HG02588 (cell line): ENCODE measurements around the gene ARMC6.

ENCODE experiments used
- ATAC-seq: cut with Tn5 transposase; IDR thresholded peaks from one replicate; pipeline ENCODE4 v1.9.1; 2021; ENCODE audit warnings: mild to moderate bottlenecking, moderate library complexity; ENCODE audit not compliant: unreplicated experiment

ARMC6 gene

GRCh38 chr19:19054315-19054938 is 21.0 kb downstream of the ARMC6 start:
- ATAC-seq = no peak

GRCh38 chr19:19054939-19055440 is 21.6 kb downstream of the ARMC6 start:
- no peak for ATAC-seq

- ATAC-seq = no peak
Observed at GRCh38 chr19:19055701-19056100, 22.3 kb downstream of the ARMC6 start.

DNA sequence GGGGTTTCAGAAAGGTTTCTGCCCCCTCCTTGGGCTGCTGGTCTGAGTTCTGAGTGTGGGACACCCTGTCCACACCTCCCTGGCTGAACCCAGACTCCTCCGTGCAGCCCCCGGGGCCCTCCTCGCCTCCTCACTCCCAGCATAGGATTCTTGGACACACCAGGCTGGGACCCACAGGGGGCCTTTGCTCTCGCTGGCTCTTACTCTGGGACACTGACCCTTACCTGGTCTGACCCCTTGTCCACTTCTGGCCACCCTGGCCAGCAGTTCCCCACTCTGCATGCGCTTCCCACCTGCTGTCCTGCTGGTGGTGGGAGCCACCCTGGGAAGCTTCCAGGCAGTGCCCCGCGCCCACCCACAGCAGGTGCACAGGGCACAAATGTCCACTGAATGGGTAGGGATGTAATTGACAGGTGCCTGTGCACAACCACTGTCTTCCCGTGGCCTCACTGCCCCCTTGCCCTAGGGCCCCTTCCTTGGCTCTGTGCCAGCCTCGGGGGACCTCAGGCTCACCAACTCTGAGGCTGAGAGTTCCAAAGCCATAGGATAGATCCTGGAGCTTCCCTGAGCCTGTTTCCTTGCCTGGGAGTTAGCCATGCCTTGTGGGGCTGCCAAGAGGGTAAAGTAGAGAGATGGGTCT is 23.4 kb downstream of the ARMC6 start:
- ATAC-seq = no peak

DNA sequence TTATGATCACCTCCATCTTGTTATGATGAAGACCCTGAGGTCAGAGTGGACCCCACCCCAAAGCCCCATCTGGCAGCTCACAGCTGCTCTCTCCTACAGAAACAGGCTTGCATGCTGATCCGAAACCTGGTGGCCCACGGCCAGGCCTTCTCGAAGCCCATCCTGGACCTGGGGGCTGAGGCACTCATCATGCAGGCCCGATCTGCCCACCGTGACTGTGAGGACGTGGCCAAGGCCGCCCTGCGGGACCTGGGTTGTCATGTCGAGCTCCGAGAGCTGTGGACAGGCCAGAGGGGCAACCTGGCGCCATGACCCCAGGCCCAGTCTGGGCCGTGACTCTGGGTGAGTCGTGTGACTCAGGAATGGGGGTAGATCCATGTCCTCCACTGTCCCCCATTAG is 23.9 kb downstream of the ARMC6 start:
- ATAC-seq = no peak

- ATAC-seq = no peak
Observed at GRCh38 chr19:19057720-19058119, 24.3 kb downstream of the ARMC6 start.

DNA sequence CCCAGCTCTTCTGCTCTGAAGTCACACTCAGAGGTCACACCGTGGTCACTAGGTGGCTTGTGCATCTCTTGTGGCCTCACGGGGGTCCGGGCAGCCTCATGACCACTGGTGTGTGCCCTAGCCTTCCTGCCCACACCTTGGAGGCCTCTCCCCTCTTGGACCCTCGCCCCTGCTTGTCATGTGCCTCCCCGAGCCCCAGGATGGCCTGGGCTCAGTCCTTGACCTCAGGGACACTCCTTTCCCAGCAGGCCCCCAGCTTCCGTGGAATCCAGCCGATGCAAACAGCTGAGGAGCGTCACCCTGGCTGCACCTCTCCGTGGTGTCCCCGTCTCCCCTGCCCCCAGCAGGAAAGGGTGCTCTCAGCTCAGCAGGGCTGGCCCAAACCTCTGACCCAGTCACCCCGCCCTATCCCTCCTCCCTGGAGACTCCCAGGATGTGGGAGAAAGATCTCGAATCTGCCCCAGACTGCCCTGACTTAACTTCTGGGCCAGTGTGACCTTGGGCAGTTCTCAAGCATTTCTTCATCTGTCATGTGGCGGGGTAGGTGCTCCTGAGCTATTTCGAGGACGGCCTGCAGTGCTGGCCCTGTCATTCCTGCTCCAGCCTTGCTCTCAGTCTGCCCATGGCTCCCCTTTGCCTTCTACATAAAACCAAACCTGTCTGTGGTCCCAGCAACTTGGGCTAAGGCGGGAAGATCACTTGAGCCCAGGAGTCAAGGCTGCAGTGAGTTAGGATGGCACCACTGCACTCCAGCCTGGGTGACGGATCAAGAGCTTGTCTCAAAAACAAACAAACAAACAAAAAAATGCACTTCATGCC is 25.8 kb downstream of the ARMC6 start:
- ATAC-seq = no peak

DNA sequence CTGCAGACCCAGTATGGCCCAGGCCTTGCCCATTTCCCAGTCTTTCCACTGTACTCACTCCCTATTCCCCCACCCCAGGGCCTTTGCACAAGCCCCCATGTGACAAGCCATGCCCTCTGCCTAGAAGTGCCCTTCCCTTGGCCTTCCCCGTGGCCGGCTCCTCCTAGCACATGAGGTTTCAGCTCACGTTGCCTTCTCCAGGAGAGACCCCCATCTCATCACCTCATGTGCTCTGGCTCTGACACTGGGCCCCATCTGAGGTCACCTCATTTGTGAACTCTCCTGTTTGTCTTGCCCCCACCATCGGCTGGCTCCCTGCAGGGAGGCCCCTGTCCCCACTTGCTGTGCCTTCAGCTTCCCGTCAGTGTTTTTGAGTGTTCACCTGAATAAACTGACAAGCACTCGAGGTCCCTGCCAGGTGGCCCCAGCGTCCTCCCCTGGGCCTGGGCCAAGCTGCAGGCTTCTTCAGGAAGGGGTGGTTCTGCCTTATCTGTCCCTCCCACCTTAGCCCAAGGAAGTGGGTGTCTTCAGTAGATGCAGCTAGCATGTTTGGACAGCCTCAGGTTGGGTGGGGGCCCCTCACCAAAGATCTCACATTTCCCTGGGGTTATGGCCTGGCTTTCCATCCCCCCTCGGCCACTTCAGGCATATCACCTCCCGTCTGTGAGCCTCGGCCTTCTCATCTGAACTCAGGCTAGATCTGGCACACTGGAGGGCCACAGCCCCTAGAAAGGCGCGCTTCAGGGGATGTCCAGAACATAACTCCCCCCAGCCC is 26.6 kb downstream of the ARMC6 start:
- no peak for ATAC-seq

- ATAC-seq = no peak
Observed at GRCh38 chr19:19061506-19061905, 28.1 kb downstream of the ARMC6 start.

- no peak for ATAC-seq
Observed at GRCh38 chr19:19062454-19063182, 29.2 kb downstream of the ARMC6 start.

GRCh38 chr19:19063183-19064097 is 30.0 kb downstream of the ARMC6 start, which contains the start of gene SLC25A42:
TSS of gene SLC25A42 (plus strand) at chr19:19063994. CDS start at chr19:19096125, 32,131 bp downstream.
- ATAC-seq = peak; percentile 89

DNA sequence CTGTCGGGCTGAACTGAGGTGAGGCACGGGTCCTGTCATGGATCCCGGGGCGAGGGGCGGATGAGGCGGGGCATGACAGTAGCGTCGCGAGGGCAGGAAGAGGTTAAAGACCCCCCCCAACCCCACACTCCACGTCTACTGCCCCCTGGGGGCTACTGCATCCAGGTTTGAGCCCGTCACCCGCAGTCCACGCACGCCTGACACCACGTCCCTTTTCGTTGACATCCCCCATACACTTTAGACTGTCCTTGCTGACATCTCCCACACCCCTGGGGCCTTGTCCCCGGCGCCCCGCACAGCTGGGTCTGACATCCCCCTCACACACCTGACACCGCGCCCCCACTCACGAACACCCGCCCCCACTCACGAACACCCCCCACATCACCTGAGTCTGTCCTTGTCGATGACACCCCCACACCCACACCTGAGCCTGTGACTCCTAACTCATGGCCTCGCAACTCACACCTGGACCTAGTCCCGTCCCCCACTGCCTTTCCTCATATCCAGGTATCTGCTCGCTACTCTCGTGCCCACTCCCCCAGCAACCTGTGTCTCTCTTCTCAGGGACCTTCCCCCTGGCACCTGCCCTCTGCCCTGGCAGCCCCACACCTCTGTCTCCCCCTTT is 30.8 kb downstream of the ARMC6 start:
- no peak for ATAC-seq

GRCh38 chr19:19064811-19065745 is 31.7 kb downstream of the ARMC6 start:
- no peak for ATAC-seq

GRCh38 chr19:19067276-19068072 is 34.1 kb downstream of the ARMC6 start:
- no peak for ATAC-seq

- ATAC-seq = no peak
Observed at GRCh38 chr19:19068659-19069654, 35.6 kb downstream of the ARMC6 start.

- no peak for ATAC-seq
Observed at GRCh38 chr19:19071897-19072296, 38.5 kb downstream of the ARMC6 start.
